WI38 (cell line): ENCODE results near the gene KCNAB1.

Experiments
- H3K4me3 ChIP-seq: 2 replicates; pipeline ENCODE4 v1.5.1; 2011; ENCODE audit warnings: low read depth, mild to moderate bottlenecking, control low read depth, low read length
- CTCF ChIP-seq: IDR thresholded peaks from 2 replicates; pipeline ENCODE4 v1.5.1; 2012; ENCODE audit warnings: low read depth, mild to moderate bottlenecking, control low read depth, low read length

KCNAB1 gene

GRCh38 chr3:156522673-156523072 lies 402.3 kb downstream of the KCNAB1 start:
- no peak overlapping the region for H3K4me3 ChIP-seq
- no peak for TF ChIP-seq CTCF

- no peak overlapping the region for H3K4me3 ChIP-seq
- TF ChIP-seq CTCF: no peak
Observed at GRCh38 chr3:156525808-156526207, 405.4 kb downstream of the KCNAB1 start.

DNA sequence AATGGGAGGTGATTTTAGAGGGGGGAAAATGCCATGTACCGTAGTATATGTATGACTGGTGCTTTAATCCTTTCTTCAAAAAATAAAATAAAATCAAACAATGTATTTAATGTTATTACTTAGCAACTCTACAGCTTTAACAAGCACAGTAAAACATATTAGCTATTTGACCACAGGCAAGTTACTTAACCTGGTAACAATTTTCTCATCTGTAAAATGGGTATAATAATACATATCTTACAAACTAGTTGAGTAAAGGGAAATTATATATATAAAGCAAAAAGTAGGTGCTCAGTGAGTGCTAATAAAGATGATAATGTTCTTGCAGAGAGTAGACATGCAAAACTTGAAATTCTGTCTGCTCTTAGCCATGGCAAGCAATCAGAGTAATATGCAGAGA lies 406.7 kb downstream of the KCNAB1 start:
- no peak overlapping the region for H3K4me3 ChIP-seq
- TF ChIP-seq CTCF: no peak

GRCh38 chr3:156530980-156531379 lies 410.6 kb downstream of the KCNAB1 start:
- no peak for TF ChIP-seq CTCF
- H3K4me3 ChIP-seq: no peak overlapping the region

- TF ChIP-seq CTCF: no peak
Observed at GRCh38 chr3:156532730-156533129, 412.4 kb downstream of the KCNAB1 start.

GRCh38 chr3:156533205-156533604 lies 412.8 kb downstream of the KCNAB1 start:
- TF ChIP-seq CTCF: no peak
- H3K4me3 ChIP-seq: no peak overlapping the region

More at GRCh38 chr3:156532730-156533129, 412.4 kb downstream of the KCNAB1 start:
- H3K4me3 ChIP-seq: no peak overlapping the region

- H3K4me3 ChIP-seq: no peak overlapping the region
- no peak; the same call in 1 of the 2 replicates for TF ChIP-seq CTCF
Observed at GRCh38 chr3:156535162-156535627, 414.8 kb downstream of the KCNAB1 start.
